PC-3 (cell line): ENCODE data around the gene TEAD1. TPM values are rescaled to one million over a fixed set of nuclear protein-coding genes. Genes with fewer than 3 reads are reported as not detected.

Experiments
- ATAC-seq: fragments of 200-7000 bp; cut with Tn5 transposase; 2 replicates; pipeline ENCODE4 v1.9.1; 2020; ENCODE audit warnings: mild to moderate bottlenecking, moderate library complexity
- BruUV-seq: library from RNA; stranded (reverse); fragments of 400-500 nt; replicated peaks from 2 replicates; lab custom pipeline; 2021; lab: Mats Ljungman, UMichigan
- CTCF ChIA-PET: fragments of 300-600 bp; sonication (Branson Sonifier 250); formaldehyde crosslinking; loops from one replicate; lab custom pipeline; 2022; ENCODE audit warnings: antibody characterized with exemption; lab: Charles Lee
- POLR2A ChIA-PET: fragments of 300-600 bp; sonication (Branson Sonifier 250); formaldehyde crosslinking; loops from one replicate; lab custom pipeline; 2022; ENCODE audit warnings: antibody characterized with exemption; ENCODE audit not compliant: unreplicated experiment; lab: Charles Lee
- DNase-seq: peaks from one replicate; pipeline ENCODE4 v3.0.0-alpha.2; 2015
- H2AFZ ChIP-seq: fragments of 300-600 bp; sonication (generic); 2 replicates; pipeline ENCODE4 v1.6.0; 2016; ENCODE audit warnings: antibody characterized with exemption, low read length
- H3F3A ChIP-seq: fragments of 300-600 bp; sonication (generic); one replicate; pipeline ENCODE4 v1.6.0; 2017; ENCODE audit warnings: antibody characterized with exemption, low read length, control low read depth, mild to moderate bottlenecking; ENCODE audit not compliant: unreplicated experiment
- H3K27ac ChIP-seq: fragments of 300-600 bp; sonication (generic); 2 replicates; pipeline ENCODE4 v1.5.1; 2016; ENCODE audit warnings: mild to moderate bottlenecking, low read length
- H3K27me3 ChIP-seq: fragments of 300-600 bp; sonication (generic); 2 replicates; pipeline ENCODE4 v1.6.1; 2016; ENCODE audit warnings: low read length, mixed read lengths
- H3K36me3 ChIP-seq: fragments of 300-600 bp; sonication (generic); 2 replicates; pipeline ENCODE4 v1.6.1; 2016; ENCODE audit warnings: low read depth, mixed run types, low read length, mixed read lengths
- H3K4me1 ChIP-seq: fragments of 300-600 bp; sonication (generic); 2 replicates; pipeline ENCODE4 v1.5.1; 2016; ENCODE audit warnings: low read length; ENCODE audit not compliant: insufficient read depth
- H3K4me2 ChIP-seq: fragments of 300-600 bp; sonication (generic); 2 replicates; pipeline ENCODE4 v1.6.0; 2016; ENCODE audit warnings: low read length
- H3K4me3 ChIP-seq: fragments of 300-600 bp; sonication (generic); 2 replicates; pipeline ENCODE4 v1.5.1; 2016; ENCODE audit warnings: mild to moderate bottlenecking, low read length, mixed read lengths
- H3K79me2 ChIP-seq: fragments of 300-600 bp; sonication (generic); 2 replicates; pipeline ENCODE4 v1.6.1; 2017; ENCODE audit warnings: low read length, mixed read lengths
- H3K9ac ChIP-seq: fragments of 300-600 bp; sonication (generic); 2 replicates; pipeline ENCODE4 v1.6.0; 2016; ENCODE audit warnings: mild to moderate bottlenecking, low read length
- H3K9me2 ChIP-seq: fragments of 300-600 bp; sonication (generic); replicated peaks from 2 replicates; pipeline ENCODE4 v1.6.1; 2016; ENCODE audit warnings: mixed run types, low read length, mixed read lengths
- H3K9me3 ChIP-seq: fragments of 300-600 bp; sonication (generic); 2 replicates; pipeline ENCODE4 v1.6.1; 2016; ENCODE audit warnings: low read length, mixed read lengths
- H4K20me1 ChIP-seq: fragments of 300-600 bp; sonication (generic); 2 replicates; pipeline ENCODE4 v1.6.1; 2016; ENCODE audit warnings: low read length, mixed read lengths
- EZH2 ChIP-seq: fragments of 300-600 bp; sonication (generic); IDR thresholded peaks from one replicate; pipeline ENCODE4 v1.6.1; 2017; ENCODE audit warnings: antibody characterized with exemption, mild to moderate bottlenecking, low read length; ENCODE audit not compliant: unreplicated experiment
- EZH2phosphoT487 ChIP-seq: fragments of 300-600 bp; sonication (generic); IDR thresholded peaks from 2 replicates; pipeline ENCODE4 v1.6.1; 2018; ENCODE audit warnings: mild to moderate bottlenecking, antibody characterized with exemption, low read length, borderline replicate concordance
- intact Hi-C: fragments of 100-400 bp; cut with micrococcal nuclease; formaldehyde crosslinking; loops from 2 replicates; pipeline ENCODE4 v1.9.0; 2023
- total RNA-seq: library from RNA; depleted of rRNA; stranded (reverse); fragments of >200 nt; gene quantifications from 2 replicates; pipeline ENCODE4 v1.2.3, GENCODE V29; 2014
- TF ChIP-seq, protein P1 (sequence below): fragments of 300-600 bp; sonication (generic); conservative IDR thresholded peaks from 2 replicates; pipeline ENCODE4 v1.5.1; 2017; ENCODE audit warnings: antibody characterized with exemption, low read depth, mild to moderate bottlenecking, low read length

The TEAD1 gene
- total RNA-seq, 1 experiment from 2014 or later: 70.2 TPM

DNA sequence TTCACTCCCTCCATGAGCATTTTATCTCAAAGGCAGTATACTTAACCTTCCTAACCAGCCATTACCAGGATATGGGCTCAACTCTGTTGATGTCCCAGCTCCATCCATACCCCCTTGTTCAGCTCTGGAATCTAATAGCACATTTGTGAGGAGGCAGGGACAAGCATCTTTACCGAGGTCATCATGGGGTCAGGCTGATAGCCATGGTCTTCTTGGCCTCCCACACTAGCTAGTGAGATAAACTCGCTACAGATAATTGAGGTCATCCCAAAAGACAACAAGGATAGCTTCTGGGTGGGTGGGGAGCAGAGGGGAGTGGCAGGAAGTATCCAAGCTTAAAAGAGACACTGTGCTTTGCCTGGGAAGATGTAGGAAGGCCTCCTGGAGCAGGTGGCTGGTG lies 193.3 kb downstream of the TEAD1 start:
- Histone ChIP-seq H3K4me2 (no peak overlapping the region), H3K9me2 (no peaks in the 10 kb centered on the region), H3K4me1 (0 out of 2 replicates have a peak, but pooled peaks cover 7% of the 10 kb centered on the region), H3K4me3 (no peak overlapping the region), H3K9me3 (no peaks in the 10 kb centered on the region), H3K27ac (no peak overlapping the region), H3K9ac (no peak overlapping the region), H3F3A (no peaks in the 10 kb centered on the region), H3K27me3 (no peaks in the 10 kb centered on the region), H4K20me1 (no peaks in the 10 kb centered on the region), H3K79me2 (no peaks in the 10 kb centered on the region), H3K36me3 (peaks cover 11% of the 10 kb centered on the region; the same call in 1 of the 2 replicates), H2AFZ (no peak overlapping the region)
- intact Hi-C loops: no loop called here
- POLR2A ChIA-PET: no interaction called here
- DNase-seq (no peak), ATAC-seq (no peak)
- no peak for TF ChIP-seq EZH2phosphoT487
- TF ChIP-seq EZH2: no peak
- TF ChIP-seq, protein P1, sequence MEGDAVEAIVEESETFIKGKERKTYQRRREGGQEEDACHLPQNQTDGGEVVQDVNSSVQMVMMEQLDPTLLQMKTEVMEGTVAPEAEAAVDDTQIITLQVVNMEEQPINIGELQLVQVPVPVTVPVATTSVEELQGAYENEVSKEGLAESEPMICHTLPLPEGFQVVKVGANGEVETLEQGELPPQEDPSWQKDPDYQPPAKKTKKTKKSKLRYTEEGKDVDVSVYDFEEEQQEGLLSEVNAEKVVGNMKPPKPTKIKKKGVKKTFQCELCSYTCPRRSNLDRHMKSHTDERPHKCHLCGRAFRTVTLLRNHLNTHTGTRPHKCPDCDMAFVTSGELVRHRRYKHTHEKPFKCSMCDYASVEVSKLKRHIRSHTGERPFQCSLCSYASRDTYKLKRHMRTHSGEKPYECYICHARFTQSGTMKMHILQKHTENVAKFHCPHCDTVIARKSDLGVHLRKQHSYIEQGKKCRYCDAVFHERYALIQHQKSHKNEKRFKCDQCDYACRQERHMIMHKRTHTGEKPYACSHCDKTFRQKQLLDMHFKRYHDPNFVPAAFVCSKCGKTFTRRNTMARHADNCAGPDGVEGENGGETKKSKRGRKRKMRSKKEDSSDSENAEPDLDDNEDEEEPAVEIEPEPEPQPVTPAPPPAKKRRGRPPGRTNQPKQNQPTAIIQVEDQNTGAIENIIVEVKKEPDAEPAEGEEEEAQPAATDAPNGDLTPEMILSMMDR: no peak
- CTCF ChIA-PET: no interaction called here
- no TSS peak for BruUV-seq

DNA sequence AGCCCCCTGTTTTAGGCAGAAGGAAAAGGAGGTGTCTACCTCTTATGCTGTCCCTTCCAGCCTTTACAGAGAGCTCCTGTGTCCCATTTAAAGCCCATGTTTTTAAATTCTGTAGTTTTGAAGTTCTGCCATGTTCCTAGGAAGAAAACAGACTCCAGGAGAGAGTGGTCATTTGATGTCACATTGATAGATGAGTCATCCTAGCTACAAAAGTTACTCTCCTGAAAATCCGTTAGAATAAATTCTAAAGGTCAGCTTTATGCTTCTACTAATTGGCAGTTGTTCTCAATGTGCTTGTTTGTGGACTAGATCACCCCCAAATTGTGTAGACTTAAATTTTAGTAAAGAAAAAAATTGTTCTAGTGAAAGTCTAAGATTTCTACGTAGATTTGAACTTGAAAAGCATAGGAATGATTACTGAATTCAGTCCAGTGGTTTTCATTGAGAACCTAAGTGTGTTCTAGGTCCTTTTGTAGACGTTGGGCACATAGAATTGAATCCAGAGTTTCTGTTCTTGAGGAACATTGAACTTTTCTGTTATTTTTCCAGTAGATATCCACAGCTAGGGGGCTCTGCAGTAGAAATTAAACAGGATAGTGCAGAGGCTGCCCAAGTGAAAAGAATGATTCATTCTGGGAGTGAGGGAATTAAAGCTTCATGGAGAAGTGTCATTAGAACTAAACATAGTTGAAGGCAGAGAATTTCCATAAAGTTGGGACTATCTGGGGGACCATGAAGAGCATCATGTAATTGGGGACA lies 194.3 kb downstream of the TEAD1 start:
- H3K9ac ChIP-seq: no peak overlapping the region
- H3K79me2 ChIP-seq: no peaks in the 10 kb centered on the region
- ChIA-PET POLR2A (no interaction called here), CTCF (no interaction called here)
- DNase-seq (peak; percentile 25), ATAC-seq (peak; percentile 56)
- H3F3A ChIP-seq: no peaks in the 10 kb centered on the region
- H3K9me3 ChIP-seq: no peaks in the 10 kb centered on the region
- no peak overlapping the region for H3K4me3 ChIP-seq
- no peak for TF ChIP-seq EZH2
- TF ChIP-seq, protein P1: peak; percentile 56
- no peaks in the 10 kb centered on the region for H3K27me3 ChIP-seq
- H3K36me3 ChIP-seq: peaks cover 9% of the 10 kb centered on the region; the same call in 1 of the 2 replicates
- H3K27ac ChIP-seq: no peak overlapping the region
- H3K4me2 ChIP-seq: no peak overlapping the region
- no TSS peak for BruUV-seq
- intact Hi-C loops: no loop called here
- no peaks in the 10 kb centered on the region for H4K20me1 ChIP-seq
- 0 out of 2 replicates have a peak, but pooled peaks cover 7% of the 10 kb centered on the region for H3K4me1 ChIP-seq
- no peaks in the 10 kb centered on the region for H3K9me2 ChIP-seq
- H2AFZ ChIP-seq: no peak overlapping the region

DNA sequence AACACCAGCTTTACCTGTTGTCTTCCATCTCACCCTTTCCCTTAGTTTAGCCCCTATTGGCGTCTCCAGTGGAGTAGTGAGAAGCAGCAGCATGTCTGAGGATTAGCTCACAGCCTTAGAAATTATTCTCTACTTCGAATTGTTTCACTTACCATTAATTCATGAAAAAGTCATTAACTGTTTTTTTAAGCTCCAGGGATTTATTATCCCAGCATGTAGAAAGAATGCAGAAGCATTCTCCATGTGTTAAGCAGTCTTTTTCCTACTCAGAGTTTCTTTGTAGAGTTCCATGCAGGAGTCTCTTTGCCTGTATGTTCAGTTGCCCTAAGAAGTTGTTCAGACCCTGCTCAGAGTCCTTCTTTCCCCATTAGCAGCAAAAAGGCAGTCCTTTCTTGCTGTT lies 197.0 kb downstream of the TEAD1 start:
- DNase-seq: no peak
- ChIA-PET POLR2A (no interaction called here), CTCF (no interaction called here)
- Histone ChIP-seq H3K79me2 (no peaks in the 10 kb centered on the region), H3K4me3 (no peak overlapping the region), H3F3A (no peaks in the 10 kb centered on the region), H3K9me2 (no peaks in the 10 kb centered on the region), H3K9me3 (no peaks in the 10 kb centered on the region), H3K27me3 (no peaks in the 10 kb centered on the region), H3K27ac (no peak overlapping the region), H3K4me1 (0 out of 2 replicates have a peak, but pooled peaks cover 7% of the 10 kb centered on the region), H3K4me2 (no peak overlapping the region), H4K20me1 (no peaks in the 10 kb centered on the region), H3K36me3 (peaks cover 2% of the 10 kb centered on the region; the same call in 1 of the 2 replicates), H3K9ac (no peak overlapping the region), H2AFZ (no peak overlapping the region)
- intact Hi-C loops: no loop called here
- no peak for ATAC-seq
- TF ChIP-seq, protein P1: no peak
- TF ChIP-seq EZH2: no peak
- TF ChIP-seq EZH2phosphoT487: no peak
- no TSS peak for BruUV-seq
